ENCODE results near the gene ONECUT1. TPM values are rescaled to one million over a fixed set of nuclear protein-coding genes. Genes with fewer than 3 reads are reported as not detected.

ONECUT1 gene
- total and polyA plus RNA-seq, 2 of the 8 experiments (the other 6 are each of a cell fraction or from before 2014, with no cell fraction given): 0.65 to 6.4 TPM

- TF ChIP-seq, protein P1, sequence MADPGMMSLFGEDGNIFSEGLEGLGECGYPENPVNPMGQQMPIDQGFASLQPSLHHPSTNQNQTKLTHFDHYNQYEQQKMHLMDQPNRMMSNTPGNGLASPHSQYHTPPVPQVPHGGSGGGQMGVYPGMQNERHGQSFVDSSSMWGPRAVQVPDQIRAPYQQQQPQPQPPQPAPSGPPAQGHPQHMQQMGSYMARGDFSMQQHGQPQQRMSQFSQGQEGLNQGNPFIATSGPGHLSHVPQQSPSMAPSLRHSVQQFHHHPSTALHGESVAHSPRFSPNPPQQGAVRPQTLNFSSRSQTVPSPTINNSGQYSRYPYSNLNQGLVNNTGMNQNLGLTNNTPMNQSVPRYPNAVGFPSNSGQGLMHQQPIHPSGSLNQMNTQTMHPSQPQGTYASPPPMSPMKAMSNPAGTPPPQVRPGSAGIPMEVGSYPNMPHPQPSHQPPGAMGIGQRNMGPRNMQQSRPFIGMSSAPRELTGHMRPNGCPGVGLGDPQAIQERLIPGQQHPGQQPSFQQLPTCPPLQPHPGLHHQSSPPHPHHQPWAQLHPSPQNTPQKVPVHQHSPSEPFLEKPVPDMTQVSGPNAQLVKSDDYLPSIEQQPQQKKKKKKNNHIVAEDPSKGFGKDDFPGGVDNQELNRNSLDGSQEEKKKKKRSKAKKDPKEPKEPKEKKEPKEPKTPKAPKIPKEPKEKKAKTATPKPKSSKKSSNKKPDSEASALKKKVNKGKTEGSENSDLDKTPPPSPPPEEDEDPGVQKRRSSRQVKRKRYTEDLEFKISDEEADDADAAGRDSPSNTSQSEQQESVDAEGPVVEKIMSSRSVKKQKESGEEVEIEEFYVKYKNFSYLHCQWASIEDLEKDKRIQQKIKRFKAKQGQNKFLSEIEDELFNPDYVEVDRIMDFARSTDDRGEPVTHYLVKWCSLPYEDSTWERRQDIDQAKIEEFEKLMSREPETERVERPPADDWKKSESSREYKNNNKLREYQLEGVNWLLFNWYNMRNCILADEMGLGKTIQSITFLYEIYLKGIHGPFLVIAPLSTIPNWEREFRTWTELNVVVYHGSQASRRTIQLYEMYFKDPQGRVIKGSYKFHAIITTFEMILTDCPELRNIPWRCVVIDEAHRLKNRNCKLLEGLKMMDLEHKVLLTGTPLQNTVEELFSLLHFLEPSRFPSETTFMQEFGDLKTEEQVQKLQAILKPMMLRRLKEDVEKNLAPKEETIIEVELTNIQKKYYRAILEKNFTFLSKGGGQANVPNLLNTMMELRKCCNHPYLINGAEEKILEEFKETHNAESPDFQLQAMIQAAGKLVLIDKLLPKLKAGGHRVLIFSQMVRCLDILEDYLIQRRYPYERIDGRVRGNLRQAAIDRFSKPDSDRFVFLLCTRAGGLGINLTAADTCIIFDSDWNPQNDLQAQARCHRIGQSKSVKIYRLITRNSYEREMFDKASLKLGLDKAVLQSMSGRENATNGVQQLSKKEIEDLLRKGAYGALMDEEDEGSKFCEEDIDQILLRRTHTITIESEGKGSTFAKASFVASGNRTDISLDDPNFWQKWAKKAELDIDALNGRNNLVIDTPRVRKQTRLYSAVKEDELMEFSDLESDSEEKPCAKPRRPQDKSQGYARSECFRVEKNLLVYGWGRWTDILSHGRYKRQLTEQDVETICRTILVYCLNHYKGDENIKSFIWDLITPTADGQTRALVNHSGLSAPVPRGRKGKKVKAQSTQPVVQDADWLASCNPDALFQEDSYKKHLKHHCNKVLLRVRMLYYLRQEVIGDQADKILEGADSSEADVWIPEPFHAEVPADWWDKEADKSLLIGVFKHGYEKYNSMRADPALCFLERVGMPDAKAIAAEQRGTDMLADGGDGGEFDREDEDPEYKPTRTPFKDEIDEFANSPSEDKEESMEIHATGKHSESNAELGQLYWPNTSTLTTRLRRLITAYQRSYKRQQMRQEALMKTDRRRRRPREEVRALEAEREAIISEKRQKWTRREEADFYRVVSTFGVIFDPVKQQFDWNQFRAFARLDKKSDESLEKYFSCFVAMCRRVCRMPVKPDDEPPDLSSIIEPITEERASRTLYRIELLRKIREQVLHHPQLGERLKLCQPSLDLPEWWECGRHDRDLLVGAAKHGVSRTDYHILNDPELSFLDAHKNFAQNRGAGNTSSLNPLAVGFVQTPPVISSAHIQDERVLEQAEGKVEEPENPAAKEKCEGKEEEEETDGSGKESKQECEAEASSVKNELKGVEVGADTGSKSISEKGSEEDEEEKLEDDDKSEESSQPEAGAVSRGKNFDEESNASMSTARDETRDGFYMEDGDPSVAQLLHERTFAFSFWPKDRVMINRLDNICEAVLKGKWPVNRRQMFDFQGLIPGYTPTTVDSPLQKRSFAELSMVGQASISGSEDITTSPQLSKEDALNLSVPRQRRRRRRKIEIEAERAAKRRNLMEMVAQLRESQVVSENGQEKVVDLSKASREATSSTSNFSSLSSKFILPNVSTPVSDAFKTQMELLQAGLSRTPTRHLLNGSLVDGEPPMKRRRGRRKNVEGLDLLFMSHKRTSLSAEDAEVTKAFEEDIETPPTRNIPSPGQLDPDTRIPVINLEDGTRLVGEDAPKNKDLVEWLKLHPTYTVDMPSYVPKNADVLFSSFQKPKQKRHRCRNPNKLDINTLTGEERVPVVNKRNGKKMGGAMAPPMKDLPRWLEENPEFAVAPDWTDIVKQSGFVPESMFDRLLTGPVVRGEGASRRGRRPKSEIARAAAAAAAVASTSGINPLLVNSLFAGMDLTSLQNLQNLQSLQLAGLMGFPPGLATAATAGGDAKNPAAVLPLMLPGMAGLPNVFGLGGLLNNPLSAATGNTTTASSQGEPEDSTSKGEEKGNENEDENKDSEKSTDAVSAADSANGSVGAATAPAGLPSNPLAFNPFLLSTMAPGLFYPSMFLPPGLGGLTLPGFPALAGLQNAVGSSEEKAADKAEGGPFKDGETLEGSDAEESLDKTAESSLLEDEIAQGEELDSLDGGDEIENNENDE (IDR thresholded peaks at IDR 0.05; ENCODE audit: insufficient replicate concordance, low read length): no peak
- peak; percentile 24 to 38; a peak in 2 of 4 replicates for TF ChIP-seq RAD21 (IDR thresholded peaks at IDR 0.05 in 1 of 2, conservative IDR thresholded peaks at IDR 0.05 in 1 of 2; ENCODE audit: low read depth in 2 of 2, low read length in 2 of 2)
- TF ChIP-seq CTBP2 (IDR thresholded peaks at IDR 0.05; ENCODE audit: borderline replicate concordance, insufficient read depth, insufficient read length, low read length): peak; percentile 97
- TF ChIP-seq, protein P2, sequence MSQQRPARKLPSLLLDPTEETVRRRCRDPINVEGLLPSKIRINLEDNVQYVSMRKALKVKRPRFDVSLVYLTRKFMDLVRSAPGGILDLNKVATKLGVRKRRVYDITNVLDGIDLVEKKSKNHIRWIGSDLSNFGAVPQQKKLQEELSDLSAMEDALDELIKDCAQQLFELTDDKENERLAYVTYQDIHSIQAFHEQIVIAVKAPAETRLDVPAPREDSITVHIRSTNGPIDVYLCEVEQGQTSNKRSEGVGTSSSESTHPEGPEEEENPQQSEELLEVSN (IDR thresholded peaks at IDR 0.05): 0 out of 2 replicates have a peak, but pooled peaks have one; percentile 6
- peak; percentile 32 for TF ChIP-seq EZH2 (IDR thresholded peaks at IDR 0.05; ENCODE audit: low read depth, low read length, severe bottlenecking)
- no peak for TF ChIP-seq CEBPB (IDR thresholded peaks at IDR 0.05; ENCODE audit: low read depth, low read length)
- TF ChIP-seq KDM1A (IDR thresholded peaks at IDR 0.05; ENCODE audit: borderline replicate concordance, low read length): peak; percentile 85; the same call in 1 of the 2 replicates
Observed at GRCh38 chr15:52798529-52799101, 8.5 kb upstream of the ONECUT1 start (continued).
